ENCODE data around the gene EEF1B2. TPM values are rescaled to one million over a fixed set of nuclear protein-coding genes. Genes with fewer than 3 reads are reported as not detected.
"Not testable (repeated sequence)": the region's sequence is repeated elsewhere in the genome, so short reads cannot be mapped to it uniquely, and the experiment has no call there.

EEF1B2 gene
- total RNA-seq, 1 experiment from 2014 or later: 939 TPM

DNA sequence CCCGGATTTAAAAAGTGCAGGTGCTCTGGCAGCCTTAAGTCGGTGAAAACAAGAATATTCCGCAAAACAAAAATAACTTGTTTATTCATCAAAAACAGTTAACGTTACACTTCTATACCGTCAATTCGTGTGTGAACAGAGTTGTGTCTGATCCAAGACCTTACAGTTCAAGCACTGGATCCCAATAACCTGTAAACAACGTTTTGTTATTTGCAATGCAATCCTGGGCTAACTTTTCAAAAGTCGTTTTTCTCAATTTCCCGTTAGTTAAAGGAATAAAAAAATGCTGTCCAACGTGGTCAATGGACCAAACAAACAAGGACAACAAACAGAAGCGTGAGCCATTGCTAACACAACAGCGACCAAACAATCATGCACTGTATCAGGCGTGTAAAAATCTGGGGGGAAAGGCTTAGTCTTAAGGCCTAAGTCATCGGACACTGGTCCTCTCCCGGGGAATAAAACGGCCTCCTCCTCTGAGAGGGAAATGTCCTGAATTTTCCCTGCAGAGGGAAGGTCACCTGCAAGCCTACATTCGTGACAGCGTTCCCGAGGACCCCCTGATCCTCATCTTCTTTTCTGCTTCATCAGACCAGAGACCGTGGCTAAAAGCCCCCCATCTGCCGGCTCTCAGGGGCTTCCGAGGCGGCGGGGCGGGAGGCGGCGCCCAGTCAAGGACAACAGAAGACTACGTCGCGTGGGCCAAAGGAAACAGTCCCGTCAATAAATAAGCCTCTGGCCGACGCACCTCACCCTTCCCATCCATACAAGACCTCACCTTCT is 941 bp upstream of the EEF1B2 start:
- BruUV-seq (replicated peaks): TSS peak; percentile 71
- Mint-ChIP-seq H3K27ac (ENCODE audit: unreplicated experiment) (peak overlapping the region; percentile 99), H3K4me3 (ENCODE audit: unreplicated experiment) (peak overlapping the region; percentile 83), H3K9me3 (ENCODE audit: unreplicated experiment) (no peaks in the 10 kb centered on the region), H3K4me1 (ENCODE audit: low read depth, unreplicated experiment) (peaks cover 25% of the 10 kb centered on the region), H3K27me3 (ENCODE audit: insufficient read depth, unreplicated experiment) (no peaks in the 10 kb centered on the region), H3K36me3 (ENCODE audit: insufficient read depth, unreplicated experiment) (peaks cover 55% of the 10 kb centered on the region)
- H3K4me1 ChIP-seq: peaks cover 6% of the 10 kb centered on the region; the same call in 1 of the 2 replicates
- peaks cover 6% of the 10 kb centered on the region for H3K36me3 ChIP-seq (ENCODE audit: control insufficient read depth, insufficient read depth, low read length)
- intact Hi-C loops (cut with micrococcal nuclease; ENCODE audit: unreplicated experiment): loop anchor here (2.0 kb wide), 2 partner anchors 72 to 154 kb away; partner anchors contain the start of gene INO80D
- DNase-seq: no peak
- no peaks in the 10 kb centered on the region for H3K9me3 ChIP-seq
- POLR2A ChIA-PET: interaction anchor here (1.0 to 1.4 kb wide), 2 partner anchors 73 to 228 kb away, joined by 3 to 7 read pairs; partner anchors contain the start of gene INO80D
- CTCF ChIA-PET: no interaction called here
- TF ChIP-seq, protein P1, sequence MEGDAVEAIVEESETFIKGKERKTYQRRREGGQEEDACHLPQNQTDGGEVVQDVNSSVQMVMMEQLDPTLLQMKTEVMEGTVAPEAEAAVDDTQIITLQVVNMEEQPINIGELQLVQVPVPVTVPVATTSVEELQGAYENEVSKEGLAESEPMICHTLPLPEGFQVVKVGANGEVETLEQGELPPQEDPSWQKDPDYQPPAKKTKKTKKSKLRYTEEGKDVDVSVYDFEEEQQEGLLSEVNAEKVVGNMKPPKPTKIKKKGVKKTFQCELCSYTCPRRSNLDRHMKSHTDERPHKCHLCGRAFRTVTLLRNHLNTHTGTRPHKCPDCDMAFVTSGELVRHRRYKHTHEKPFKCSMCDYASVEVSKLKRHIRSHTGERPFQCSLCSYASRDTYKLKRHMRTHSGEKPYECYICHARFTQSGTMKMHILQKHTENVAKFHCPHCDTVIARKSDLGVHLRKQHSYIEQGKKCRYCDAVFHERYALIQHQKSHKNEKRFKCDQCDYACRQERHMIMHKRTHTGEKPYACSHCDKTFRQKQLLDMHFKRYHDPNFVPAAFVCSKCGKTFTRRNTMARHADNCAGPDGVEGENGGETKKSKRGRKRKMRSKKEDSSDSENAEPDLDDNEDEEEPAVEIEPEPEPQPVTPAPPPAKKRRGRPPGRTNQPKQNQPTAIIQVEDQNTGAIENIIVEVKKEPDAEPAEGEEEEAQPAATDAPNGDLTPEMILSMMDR (IDR thresholded peaks at IDR 0.05; ENCODE audit: insufficient read depth in 1 of 2, low read depth in 1 of 2, low read length in 1 of 2, severe bottlenecking in 1 of 2, unreplicated experiment in 1 of 2): no peak
- H3K27me3 ChIP-seq (replicated peaks; ENCODE audit: control insufficient read depth, insufficient read depth, low read length): no peaks in the 10 kb centered on the region
- peak overlapping the region; percentile 70 for H3K4me3 ChIP-seq (ENCODE audit: low read depth, low read length)

DNA sequence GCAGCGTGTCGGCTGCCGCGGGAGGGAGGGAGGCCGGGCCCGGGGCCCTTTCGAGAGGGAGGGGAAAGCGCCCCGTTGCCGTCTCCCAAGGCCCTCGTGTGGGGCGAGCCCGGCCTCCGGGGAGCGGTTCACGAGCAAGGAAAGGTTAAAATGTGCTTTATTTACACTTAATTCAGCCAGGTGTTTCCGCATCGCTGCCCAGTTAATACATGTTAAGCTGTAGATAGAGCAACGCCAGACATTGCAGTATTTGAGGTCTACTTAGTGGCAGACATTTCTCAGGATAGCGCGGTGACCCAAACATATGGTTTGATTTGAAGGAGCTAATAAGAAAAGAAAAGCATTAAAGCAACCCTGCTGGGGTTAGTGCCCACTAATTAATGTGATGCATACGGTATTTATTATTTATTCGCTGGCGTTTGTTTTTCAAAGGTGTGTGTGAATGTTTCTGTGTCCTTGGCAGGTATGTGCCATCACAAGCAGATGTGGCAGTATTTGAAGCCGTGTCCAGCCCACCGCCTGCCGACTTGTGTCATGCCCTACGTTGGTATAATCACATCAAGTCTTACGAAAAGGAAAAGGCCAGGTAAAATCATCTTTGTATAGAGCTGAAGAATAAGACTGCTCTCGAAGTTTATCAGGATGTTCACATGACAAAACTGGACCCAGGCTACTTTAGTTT is 571 bp downstream of the EEF1B2 start:
- POLR2A ChIA-PET: interaction anchor here (1.4 kb wide), 1 partner anchor 75 kb away, joined by 7 read pairs; the partner anchor contains the start of gene INO80D
- Mint-ChIP-seq H3K9me3 (ENCODE audit: unreplicated experiment) (no peaks in the 10 kb centered on the region), H3K27ac (ENCODE audit: unreplicated experiment) (peak overlapping the region; percentile 99), H3K4me1 (ENCODE audit: low read depth, unreplicated experiment) (peaks cover 25% of the 10 kb centered on the region), H3K36me3 (ENCODE audit: insufficient read depth, unreplicated experiment) (peaks cover 63% of the 10 kb centered on the region), H3K4me3 (ENCODE audit: unreplicated experiment) (peak overlapping the region; percentile 83), H3K27me3 (ENCODE audit: insufficient read depth, unreplicated experiment) (no peaks in the 10 kb centered on the region)
- H3K36me3 ChIP-seq (ENCODE audit: control insufficient read depth, insufficient read depth, low read length): peaks cover 6% of the 10 kb centered on the region
- H3K4me1 ChIP-seq: peaks cover 6% of the 10 kb centered on the region; the same call in 1 of the 2 replicates
- DNase-seq: no peak
- TSS peak; percentile 65 for BruUV-seq (replicated peaks)
- intact Hi-C loops (cut with micrococcal nuclease; ENCODE audit: unreplicated experiment): loop anchor here (5.0 kb wide), 3 partner anchors 117 to 282 kb away; partner anchors contain the start of gene ADAM23
- H3K9me3 ChIP-seq: no peaks in the 10 kb centered on the region
- peak overlapping the region; percentile 70 for H3K4me3 ChIP-seq (ENCODE audit: low read depth, low read length)
- CTCF ChIA-PET: no interaction called here
- no peaks in the 10 kb centered on the region for H3K27me3 ChIP-seq (replicated peaks; ENCODE audit: control insufficient read depth, insufficient read depth, low read length)
- TF ChIP-seq, protein P1 (IDR thresholded peaks at IDR 0.05; ENCODE audit: insufficient read depth in 1 of 2, low read depth in 1 of 2, low read length in 1 of 2, severe bottlenecking in 1 of 2, unreplicated experiment in 1 of 2): no peak

DNA sequence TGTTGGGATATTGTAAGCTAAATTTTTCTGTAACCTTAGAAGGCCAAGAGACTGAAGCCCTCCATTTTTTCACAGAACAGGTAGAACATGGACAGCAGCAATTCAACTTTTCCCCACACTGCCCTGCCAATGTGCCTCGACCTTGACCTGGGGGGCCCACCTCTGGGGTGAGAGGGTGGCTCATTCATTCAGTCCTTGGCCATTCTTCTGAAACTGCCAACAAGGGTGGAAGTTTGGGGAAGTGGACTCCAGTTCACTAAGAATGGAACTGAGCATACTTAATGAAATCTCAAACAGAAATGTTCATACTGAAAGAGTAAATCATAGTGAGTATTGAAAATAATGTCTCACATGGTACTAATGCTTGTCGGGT is 1.1 kb downstream of the EEF1B2 start:
- Histone ChIP-seq H3K27me3 (replicated peaks; ENCODE audit: control insufficient read depth, insufficient read depth, low read length) (no peaks in the 10 kb centered on the region), H3K9me3 (no peaks in the 10 kb centered on the region), H3K4me1 (peaks cover 6% of the 10 kb centered on the region; the same call in 1 of the 2 replicates), H3K36me3 (ENCODE audit: control insufficient read depth, insufficient read depth, low read length) (peaks cover 6% of the 10 kb centered on the region), H3K4me3 (ENCODE audit: low read depth, low read length) (peak overlapping the region; percentile 70)
- DNase-seq: no peak
- POLR2A ChIA-PET: no interaction called here
- Mint-ChIP-seq H3K4me3 (ENCODE audit: unreplicated experiment) (peak overlapping the region; percentile 83), H3K27ac (ENCODE audit: unreplicated experiment) (peak overlapping the region; percentile 99), H3K36me3 (ENCODE audit: insufficient read depth, unreplicated experiment) (peaks cover 63% of the 10 kb centered on the region), H3K27me3 (ENCODE audit: insufficient read depth, unreplicated experiment) (no peaks in the 10 kb centered on the region), H3K4me1 (ENCODE audit: low read depth, unreplicated experiment) (peaks cover 25% of the 10 kb centered on the region), H3K9me3 (ENCODE audit: unreplicated experiment) (no peaks in the 10 kb centered on the region)
- CTCF ChIA-PET: no interaction called here
- intact Hi-C loops (cut with micrococcal nuclease; ENCODE audit: unreplicated experiment): loop anchor here (5.0 kb wide), 3 partner anchors 117 to 282 kb away; partner anchors contain the start of gene ADAM23
- TF ChIP-seq, protein P1 (IDR thresholded peaks at IDR 0.05; ENCODE audit: insufficient read depth in 1 of 2, low read depth in 1 of 2, low read length in 1 of 2, severe bottlenecking in 1 of 2, unreplicated experiment in 1 of 2): no peak
- BruUV-seq (replicated peaks): no TSS peak

DNA sequence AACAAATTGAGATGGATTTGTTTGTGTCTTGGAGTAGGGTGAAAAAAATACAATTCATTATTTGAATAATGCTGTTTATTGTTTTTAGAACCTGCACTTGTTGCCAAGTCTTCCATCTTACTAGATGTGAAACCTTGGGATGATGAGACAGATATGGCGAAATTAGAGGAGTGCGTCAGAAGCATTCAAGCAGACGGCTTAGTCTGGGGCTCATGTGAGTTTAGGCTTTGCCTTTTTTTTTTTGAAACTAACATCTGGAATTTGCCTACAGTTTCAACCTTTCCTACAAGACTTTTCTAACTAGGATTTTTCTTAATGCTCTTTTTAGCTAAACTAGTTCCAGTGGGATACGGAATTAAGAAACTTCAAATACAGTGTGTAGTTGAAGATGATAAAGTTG is 2.7 kb downstream of the EEF1B2 start:
- BruUV-seq (replicated peaks); H3K4me3 ChIP-seq (ENCODE audit: low read depth, low read length); H3K4me3 Mint-ChIP-seq (ENCODE audit: unreplicated experiment); H3K27ac Mint-ChIP-seq (ENCODE audit: unreplicated experiment); DNase-seq; H3K36me3 ChIP-seq (ENCODE audit: control insufficient read depth, insufficient read depth, low read length); H3K27me3 ChIP-seq (replicated peaks; ENCODE audit: control insufficient read depth, insufficient read depth, low read length); CTCF ChIA-PET; H3K4me1 ChIP-seq; H3K27me3 Mint-ChIP-seq (ENCODE audit: insufficient read depth, unreplicated experiment); H3K9me3 ChIP-seq; POLR2A ChIA-PET: not testable (repeated sequence)
- Mint-ChIP-seq H3K36me3 (ENCODE audit: insufficient read depth, unreplicated experiment) (peaks cover 70% of the 10 kb centered on the region), H3K9me3 (ENCODE audit: unreplicated experiment) (peaks cover 11% of the 10 kb centered on the region), H3K4me1 (ENCODE audit: low read depth, unreplicated experiment) (peaks cover 25% of the 10 kb centered on the region)
- intact Hi-C loops (cut with micrococcal nuclease; ENCODE audit: unreplicated experiment): loop anchor here (5.0 kb wide), 3 partner anchors 115 to 280 kb away; partner anchors contain the start of gene ADAM23

All from Caco-2 (cell line).